HG03521 (cell line): Measurements from ENCODE around the gene NELFB.

ENCODE experiments used
- ATAC-seq: cut with Tn5 transposase; IDR thresholded peaks from one replicate; pipeline ENCODE4 v1.9.1; 2021; ENCODE audit warnings: mild to moderate bottlenecking, moderate library complexity; ENCODE audit not compliant: unreplicated experiment

The NELFB gene

GRCh38 chr9:137223078-137223970 lies 31.8 kb upstream of the NELFB start:
- peak; percentile 82 for ATAC-seq

- ATAC-seq, result no peak
Measured at GRCh38 chr9:137224830-137225694, 30.1 kb upstream of the NELFB start, which contains the start of gene CYSRT1. CYSRT1 (plus strand) TSS chr9:137225174; CDS start chr9:137225622, 448 bp downstream.

- no peak for ATAC-seq
Measured at GRCh38 chr9:137225699-137226331, 29.3 kb upstream of the NELFB start.

GRCh38 chr9:137226338-137227053 lies 28.6 kb upstream of the NELFB start:
- ATAC-seq, result no peak

GRCh38 chr9:137227054-137227852 lies 27.9 kb upstream of the NELFB start, which contains the start of gene RNF224:
RNF224 (plus strand) TSS chr9:137227502; CDS start chr9:137228336, 834 bp downstream.
- no peak for ATAC-seq

GRCh38 chr9:137227853-137228505 lies 27.1 kb upstream of the NELFB start:
- no peak for ATAC-seq

GRCh38 chr9:137228506-137228967 lies 26.6 kb upstream of the NELFB start:
- no peak for ATAC-seq

- no peak for ATAC-seq
Measured at GRCh38 chr9:137228968-137229896, 25.9 kb upstream of the NELFB start.

GRCh38 chr9:137229903-137230704 lies 25.0 kb upstream of the NELFB start:
- ATAC-seq, result no peak

GRCh38 chr9:137230705-137231371 lies 24.3 kb upstream of the NELFB start, which contains the start of gene SLC34A3:
SLC34A3 (plus strand) TSS chr9:137230901; CDS start chr9:137231703, 802 bp downstream.
- ATAC-seq, result no peak

GRCh38 chr9:137231372-137232039 lies 23.6 kb upstream of the NELFB start:
- no peak for ATAC-seq

- ATAC-seq, result no peak
Measured at GRCh38 chr9:137232101-137232500, 23.0 kb upstream of the NELFB start.

- ATAC-seq, result no peak
Measured at GRCh38 chr9:137232510-137232909, 22.6 kb upstream of the NELFB start.

GRCh38 chr9:137233143-137233980 lies 21.8 kb upstream of the NELFB start:
- ATAC-seq, result no peak
